ENCODE measurements around the gene MSH2. TPM values are rescaled to one million over a fixed set of nuclear protein-coding genes. Genes with fewer than 3 reads are reported as not detected.

MSH2 gene
- total and polyA plus RNA-seq, 3 donors from 2014 or later: 23.5 to 25.3 (median 24.3) TPM

- no peak overlapping the region for H3K4me3 ChIP-seq
- no peak for DNase-seq
- H3K9me3 ChIP-seq: no peaks in the 10 kb centered on the region
- WGBS, 2 donors: 93 to 99% methylated on average over 3 of the region's 3 CpGs
- H3K36me3 ChIP-seq (ENCODE audit: low read depth, missing control alignments): no peaks in the 10 kb centered on the region
- intact Hi-C loops (cut with DNase I; ENCODE audit: low total_unique reads): no loop called here
- no peak for TF ChIP-seq POLR2A (IDR thresholded peaks at IDR 0.05)
- TF ChIP-seq, protein P1, sequence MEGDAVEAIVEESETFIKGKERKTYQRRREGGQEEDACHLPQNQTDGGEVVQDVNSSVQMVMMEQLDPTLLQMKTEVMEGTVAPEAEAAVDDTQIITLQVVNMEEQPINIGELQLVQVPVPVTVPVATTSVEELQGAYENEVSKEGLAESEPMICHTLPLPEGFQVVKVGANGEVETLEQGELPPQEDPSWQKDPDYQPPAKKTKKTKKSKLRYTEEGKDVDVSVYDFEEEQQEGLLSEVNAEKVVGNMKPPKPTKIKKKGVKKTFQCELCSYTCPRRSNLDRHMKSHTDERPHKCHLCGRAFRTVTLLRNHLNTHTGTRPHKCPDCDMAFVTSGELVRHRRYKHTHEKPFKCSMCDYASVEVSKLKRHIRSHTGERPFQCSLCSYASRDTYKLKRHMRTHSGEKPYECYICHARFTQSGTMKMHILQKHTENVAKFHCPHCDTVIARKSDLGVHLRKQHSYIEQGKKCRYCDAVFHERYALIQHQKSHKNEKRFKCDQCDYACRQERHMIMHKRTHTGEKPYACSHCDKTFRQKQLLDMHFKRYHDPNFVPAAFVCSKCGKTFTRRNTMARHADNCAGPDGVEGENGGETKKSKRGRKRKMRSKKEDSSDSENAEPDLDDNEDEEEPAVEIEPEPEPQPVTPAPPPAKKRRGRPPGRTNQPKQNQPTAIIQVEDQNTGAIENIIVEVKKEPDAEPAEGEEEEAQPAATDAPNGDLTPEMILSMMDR (IDR thresholded peaks at IDR 0.05): no peak
- H3K27ac ChIP-seq: no peak overlapping the region
- no peaks in the 10 kb centered on the region for H3K27me3 ChIP-seq
- no peaks in the 10 kb centered on the region for H3K4me1 ChIP-seq
These were observed 52.5 kb downstream of the MSH2 start for GRCh38 chr2:47455411-47455810.

DNA sequence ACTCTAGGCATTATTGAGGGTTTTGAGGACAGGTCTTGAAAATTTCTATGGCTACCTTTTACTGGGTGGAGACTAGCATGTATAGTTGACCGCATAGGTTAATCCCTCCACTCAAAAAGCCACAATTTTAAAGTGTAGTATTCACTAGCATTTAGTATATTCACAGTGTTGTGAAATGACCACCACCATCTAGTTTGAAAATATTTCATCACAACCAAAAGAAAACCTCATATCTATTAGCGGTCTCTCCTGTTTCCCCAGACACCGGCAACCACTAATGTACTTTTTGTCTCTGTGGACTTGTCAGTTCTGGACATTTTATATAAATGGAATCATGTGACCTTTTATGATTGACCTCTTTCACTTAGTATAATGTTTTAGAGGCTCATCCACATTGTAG is 53.9 kb downstream of the MSH2 start:
- intact Hi-C loops (cut with DNase I; ENCODE audit: low total_unique reads): no loop called here
- Histone ChIP-seq H3K27ac (no peak overlapping the region), H3K9me3 (no peaks in the 10 kb centered on the region), H3K4me1 (no peaks in the 10 kb centered on the region), H3K4me3 (no peak overlapping the region), H3K36me3 (ENCODE audit: low read depth, missing control alignments) (no peaks in the 10 kb centered on the region), H3K27me3 (no peaks in the 10 kb centered on the region)
- no peak for DNase-seq
- 96 to 99% methylated on average over 3 of the region's 3 CpGs for WGBS, 2 donors
- TF ChIP-seq, protein P1 (IDR thresholded peaks at IDR 0.05): no peak
- no peak for TF ChIP-seq POLR2A (IDR thresholded peaks at IDR 0.05)

DNA sequence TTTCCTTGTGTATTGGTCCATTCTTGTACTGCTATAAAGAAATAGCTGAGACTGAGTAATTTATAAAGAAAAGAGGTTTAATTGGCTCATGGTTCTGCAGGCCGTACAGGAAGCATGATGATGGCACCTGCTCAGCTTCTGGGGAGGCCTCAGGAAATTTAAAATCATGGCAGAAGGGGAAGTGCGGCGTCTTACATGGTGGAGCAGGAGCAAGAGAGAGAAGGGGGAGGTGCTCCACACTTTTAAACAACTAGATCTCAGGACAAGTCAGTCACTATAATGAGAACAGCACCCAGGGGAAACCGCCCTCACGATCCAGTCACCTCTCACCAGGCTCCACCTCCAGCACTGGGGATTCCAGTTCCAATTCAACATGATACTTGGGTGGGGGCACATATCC is 54.3 kb downstream of the MSH2 start:
- intact Hi-C loops (cut with DNase I; ENCODE audit: low total_unique reads): no loop called here
- no peak for DNase-seq
- no peaks in the 10 kb centered on the region for H3K9me3 ChIP-seq
- H3K4me1 ChIP-seq: no peaks in the 10 kb centered on the region
- TF ChIP-seq, protein P1 (IDR thresholded peaks at IDR 0.05): no peak
- TF ChIP-seq POLR2A (IDR thresholded peaks at IDR 0.05): no peak
- H3K36me3 ChIP-seq (ENCODE audit: low read depth, missing control alignments): no peaks in the 10 kb centered on the region
- no peaks in the 10 kb centered on the region for H3K27me3 ChIP-seq
- no peak overlapping the region for H3K4me3 ChIP-seq
- WGBS, 2 donors: 93 to 98% methylated on average over 5 of the region's 5 CpGs
- H3K27ac ChIP-seq: no peak overlapping the region

DNA sequence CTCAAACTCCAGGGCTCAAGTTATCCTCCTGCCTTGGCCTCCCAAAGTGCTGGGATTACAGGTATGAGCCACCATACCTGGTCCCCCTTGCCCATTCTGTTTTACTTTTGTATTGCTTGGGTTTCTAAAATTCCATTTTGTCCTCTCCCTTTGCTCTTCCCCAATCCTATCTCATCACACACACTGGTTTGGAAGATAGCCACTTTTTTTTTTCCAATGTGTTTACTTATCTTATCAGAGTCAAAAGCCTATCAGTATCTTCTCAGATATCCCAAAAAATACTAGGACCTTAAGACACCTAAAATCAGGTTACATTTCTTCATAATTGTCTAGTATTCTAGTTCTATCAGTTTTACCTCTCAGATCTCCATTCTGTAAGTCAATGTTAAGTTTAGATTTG is 56.1 kb downstream of the MSH2 start:
- no peaks in the 10 kb centered on the region for H3K27me3 ChIP-seq
- intact Hi-C loops (cut with DNase I; ENCODE audit: low total_unique reads): no loop called here
- DNase-seq: no peak
- H3K4me3 ChIP-seq: no peak overlapping the region
- TF ChIP-seq, protein P1 (IDR thresholded peaks at IDR 0.05): no peak
- H3K4me1 ChIP-seq: no peaks in the 10 kb centered on the region
- H3K9me3 ChIP-seq: no peaks in the 10 kb centered on the region
- no peak overlapping the region for H3K27ac ChIP-seq
- H3K36me3 ChIP-seq (ENCODE audit: low read depth, missing control alignments): no peaks in the 10 kb centered on the region

DNA sequence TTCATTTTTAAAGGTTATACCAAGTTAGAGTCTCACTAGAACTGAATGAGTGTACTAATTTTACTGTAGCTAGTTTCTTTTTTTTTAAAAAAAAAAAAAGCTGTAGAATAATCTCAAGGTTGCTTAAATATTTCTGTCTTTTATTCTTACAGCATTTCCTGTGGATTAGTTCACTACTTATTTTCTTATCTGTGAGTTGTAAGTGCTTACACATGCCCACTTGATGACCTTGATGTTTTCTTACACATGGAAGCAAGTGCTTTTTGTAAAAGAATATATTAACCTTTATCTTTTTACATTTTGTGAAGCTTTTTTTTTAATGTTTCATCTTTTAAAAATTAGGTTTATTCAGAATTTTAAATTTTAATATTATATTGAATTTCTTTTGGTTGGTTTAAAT is 57.8 kb downstream of the MSH2 start:
- Histone ChIP-seq H3K4me3 (no peak overlapping the region), H3K9me3 (no peaks in the 10 kb centered on the region), H3K27me3 (no peaks in the 10 kb centered on the region), H3K4me1 (no peaks in the 10 kb centered on the region), H3K36me3 (ENCODE audit: low read depth, missing control alignments) (no peaks in the 10 kb centered on the region), H3K27ac (no peak overlapping the region)
- intact Hi-C loops (cut with DNase I; ENCODE audit: low total_unique reads): no loop called here
- no peak for TF ChIP-seq POLR2A (IDR thresholded peaks at IDR 0.05)
- TF ChIP-seq, protein P1 (IDR thresholded peaks at IDR 0.05): no peak
- DNase-seq: no peak
